Thyroid gland (tissue), 4 donors: ENCODE measurements around the gene TLE1.

Source experiments
- CTCF ChIP-seq, 6 experiments: fragments of 200-600 bp in 3 of 6; fragments of 450-650 bp in 3 of 6; sonication (generic) in 3 of 6; IDR thresholded peaks; one replicate each; pipeline ENCODE4 v1.5.1; 2016 to 2019; ENCODE audit warnings: antibody characterized with exemption in 6 of 6, mild to moderate bottlenecking in 2 of 6, inconsistent platforms in 1 of 6, moderate library complexity in 1 of 6
- POLR2A ChIP-seq, 2 donors: fragments of 450-650 bp; IDR thresholded peaks; one replicate each; pipeline ENCODE4 v1.6.1; 2017; ENCODE audit warnings: antibody characterized with exemption in 2 of 2, mild to moderate bottlenecking in 2 of 2, moderate library complexity in 1 of 2

- TF ChIP-seq CTCF (IDR thresholded peaks at IDR 0.05) (no peak), POLR2A (IDR thresholded peaks at IDR 0.05) (no peak)
Observed at GRCh38 chr9:81625969-81626368, 63.4 kb downstream of the TLE1 start.
